Sigmoid colon (tissue), 4 donors: ENCODE data around the gene UNC45B.

Experiments used
- EP300 ChIP-seq, 4 donors: sonication (generic); formaldehyde crosslinking; IDR thresholded peaks; one replicate each; pipeline ENCODE4 v1.6.1; 2017; ENCODE audit warnings: antibody characterized with exemption in 4 of 4
- POLR2A ChIP-seq, 2 donors: fragments of 450-650 bp; IDR thresholded peaks; one replicate each; pipeline ENCODE4 v1.6.1; 2016; ENCODE audit warnings: antibody characterized with exemption in 2 of 2, mild to moderate bottlenecking in 2 of 2, moderate library complexity in 2 of 2
- POLR2AphosphoS5 ChIP-seq, 4 donors: sonication (generic); formaldehyde crosslinking; IDR thresholded peaks; one replicate each; pipeline ENCODE4 v1.6.1; 2017; ENCODE audit warnings: antibody characterized with exemption in 4 of 4
- TF ChIP-seq, protein P1 (sequence below), 4 experiments: fragments of 450-650 bp in 3 of 4; fragments of 200-600 bp in 1 of 4; IDR thresholded peaks; one replicate each; pipeline ENCODE4 v1.5.1; 2016 to 2019; ENCODE audit warnings: antibody characterized with exemption in 4 of 4, mild to moderate bottlenecking in 3 of 4, moderate library complexity in 2 of 4

GRCh38 chr17:35129973-35130351 is 17.7 kb upstream of the UNC45B start:
- TF ChIP-seq, protein P1, sequence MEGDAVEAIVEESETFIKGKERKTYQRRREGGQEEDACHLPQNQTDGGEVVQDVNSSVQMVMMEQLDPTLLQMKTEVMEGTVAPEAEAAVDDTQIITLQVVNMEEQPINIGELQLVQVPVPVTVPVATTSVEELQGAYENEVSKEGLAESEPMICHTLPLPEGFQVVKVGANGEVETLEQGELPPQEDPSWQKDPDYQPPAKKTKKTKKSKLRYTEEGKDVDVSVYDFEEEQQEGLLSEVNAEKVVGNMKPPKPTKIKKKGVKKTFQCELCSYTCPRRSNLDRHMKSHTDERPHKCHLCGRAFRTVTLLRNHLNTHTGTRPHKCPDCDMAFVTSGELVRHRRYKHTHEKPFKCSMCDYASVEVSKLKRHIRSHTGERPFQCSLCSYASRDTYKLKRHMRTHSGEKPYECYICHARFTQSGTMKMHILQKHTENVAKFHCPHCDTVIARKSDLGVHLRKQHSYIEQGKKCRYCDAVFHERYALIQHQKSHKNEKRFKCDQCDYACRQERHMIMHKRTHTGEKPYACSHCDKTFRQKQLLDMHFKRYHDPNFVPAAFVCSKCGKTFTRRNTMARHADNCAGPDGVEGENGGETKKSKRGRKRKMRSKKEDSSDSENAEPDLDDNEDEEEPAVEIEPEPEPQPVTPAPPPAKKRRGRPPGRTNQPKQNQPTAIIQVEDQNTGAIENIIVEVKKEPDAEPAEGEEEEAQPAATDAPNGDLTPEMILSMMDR (IDR thresholded peaks at IDR 0.05): no peak
- no peak for TF ChIP-seq POLR2AphosphoS5 (IDR thresholded peaks at IDR 0.05)
- no peak for TF ChIP-seq POLR2A (IDR thresholded peaks at IDR 0.05)
- TF ChIP-seq EP300 (IDR thresholded peaks at IDR 0.05): no peak
